Ishikawa (cell line): Measurements from ENCODE around the gene ANXA2.
A peak's percentile ranks its signal among the peaks of the same experiment; 100 is the strongest.

Source experiments
- CEBPB ChIP-seq: IDR thresholded peaks from 2 replicates; pipeline ENCODE4 v1.6.1; 2012
- CREB1 ChIP-seq: IDR thresholded peaks from 2 replicates; pipeline ENCODE4 v1.6.1; 2012; ENCODE audit warnings: low read depth
- EGR1 ChIP-seq: IDR thresholded peaks from 2 replicates; pipeline ENCODE4 v1.6.1; 2012
- EP300 ChIP-seq: IDR thresholded peaks from 2 replicates; pipeline ENCODE4 v1.6.1; 2012; ENCODE audit warnings: borderline replicate concordance
- FOXM1 ChIP-seq: IDR thresholded peaks from 2 replicates; pipeline ENCODE4 v1.6.1; 2012; ENCODE audit warnings: low read depth, borderline replicate concordance
- MAX ChIP-seq: IDR thresholded peaks from 2 replicates; pipeline ENCODE4 v1.6.1; 2012
- NFIC ChIP-seq: IDR thresholded peaks from 2 replicates; pipeline ENCODE4 v1.6.1; 2012
- RAD21 ChIP-seq: IDR thresholded peaks from 2 replicates; pipeline ENCODE4 v1.6.1; 2012; ENCODE audit warnings: low read depth
- REST ChIP-seq: IDR thresholded peaks from 2 replicates; pipeline ENCODE4 v1.6.1; 2012; ENCODE audit warnings: low read depth, mild to moderate bottlenecking
- TAF1 ChIP-seq: IDR thresholded peaks from 2 replicates; pipeline ENCODE4 v1.6.1; 2012; ENCODE audit warnings: low read depth, mild to moderate bottlenecking
- TCF12 ChIP-seq: IDR thresholded peaks from 2 replicates; pipeline ENCODE4 v1.6.1; 2012; ENCODE audit warnings: low read depth
- TEAD4 ChIP-seq: IDR thresholded peaks from 2 replicates; pipeline ENCODE4 v1.6.1; 2012
- USF1 ChIP-seq: IDR thresholded peaks from 2 replicates; pipeline ENCODE4 v1.6.1; 2012
- YY1 ChIP-seq: IDR thresholded peaks from 2 replicates; pipeline ENCODE4 v1.6.1; 2012; ENCODE audit warnings: low read depth
- ZBTB7A ChIP-seq: IDR thresholded peaks from 2 replicates; pipeline ENCODE4 v1.6.1; 2012; ENCODE audit warnings: low read depth

ANXA2 gene

GRCh38 chr15:60396958-60397771, 621 bp downstream of the ANXA2 start:
- TF ChIP-seq CEBPB: no peak
- TF ChIP-seq REST: no peak
- 0 out of 2 replicates have a peak, but pooled peaks have one; percentile 8 for TF ChIP-seq TCF12
- TF ChIP-seq YY1: peak; percentile 44; the same call in 1 of the 2 replicates
- 0 out of 2 replicates have a peak, but pooled peaks have one; percentile 26 for TF ChIP-seq EP300
- peak; percentile 90 for TF ChIP-seq TEAD4

GRCh38 chr15:60396560-60396957, 1.2 kb downstream of the ANXA2 start:
- 0 out of 2 replicates have a peak, but pooled peaks have one; percentile 8 for TF ChIP-seq TCF12
- peak; percentile 20 for TF ChIP-seq MAX
- TF ChIP-seq CEBPB: no peak
- TF ChIP-seq EP300: 0 out of 2 replicates have a peak, but pooled peaks have one; percentile 21

GRCh38 chr15:60396100-60396499, 1.7 kb downstream of the ANXA2 start:
- TF ChIP-seq CEBPB (no peak), TCF12 (no peak), FOXM1 (no peak), NFIC (no peak), TAF1 (no peak), TEAD4 (peak; percentile 52; the same call in 1 of the 2 replicates)

- TF ChIP-seq CEBPB (no peak), EGR1 (no peak), TAF1 (no peak), EP300 (no peak), MAX (no peak), CREB1 (no peak)
Measured at GRCh38 chr15:60395276-60396011, 2.3 kb downstream of the ANXA2 start.

GRCh38 chr15:60394689-60395097, 3.1 kb downstream of the ANXA2 start:
- TF ChIP-seq ZBTB7A: no peak
- peak; percentile 16; the same call in 1 of the 2 replicates for TF ChIP-seq EP300
- peak; percentile 21; the same call in 1 of the 2 replicates for TF ChIP-seq TEAD4
- TF ChIP-seq CREB1: no peak

- TF ChIP-seq TEAD4 (peak; percentile 87), USF1 (no peak), RAD21 (no peak), MAX (0 out of 2 replicates have a peak, but pooled peaks have one; percentile 30), NFIC (peak; percentile 75), EGR1 (peak; percentile 72; the same call in 1 of the 2 replicates), CEBPB (peak; percentile 92), YY1 (no peak), CREB1 (no peak), EP300 (peak; percentile 76; the same call in 1 of the 2 replicates), FOXM1 (peak; percentile 39; the same call in 1 of the 2 replicates), REST (no peak), TCF12 (peak; percentile 64; the same call in 1 of the 2 replicates)
Measured at GRCh38 chr15:60392986-60393790, 4.6 kb downstream of the ANXA2 start.
